Parathyroid adenoma (tissue), 2 donors: ENCODE results near the gene EYA3.

Experiments used
- H2AFZ ChIP-seq: fragments of 300-600 bp; sonication (generic); one replicate; pipeline ENCODE4 v1.7.0; 2017; ENCODE audit warnings: antibody characterized with exemption, mild to moderate bottlenecking
- H3K27ac ChIP-seq: fragments of 300-600 bp; sonication (generic); one replicate; pipeline ENCODE4 v1.7.0; 2017
- H3K27me3 ChIP-seq: fragments of 300-600 bp; sonication (generic); one replicate; pipeline ENCODE4 v1.7.0; 2017; ENCODE audit warnings: low read length; ENCODE audit not compliant: control insufficient read depth, insufficient read depth
- H3K36me3 ChIP-seq: fragments of 300-600 bp; sonication (generic); one replicate; pipeline ENCODE4 v1.7.0; 2017; ENCODE audit warnings: low read length; ENCODE audit not compliant: control insufficient read depth, insufficient read depth
- H3K4me1 ChIP-seq: fragments of 300-600 bp; sonication (generic); one replicate; pipeline ENCODE4 v1.7.0; 2017; ENCODE audit warnings: control low read depth
- H3K4me2 ChIP-seq: fragments of 300-600 bp; sonication (generic); one replicate; pipeline ENCODE4 v1.7.0; 2017; ENCODE audit warnings: low read length
- H3K4me3 ChIP-seq: fragments of 300-600 bp; sonication (generic); one replicate; pipeline ENCODE4 v1.7.0; 2017; ENCODE audit warnings: low read depth, low read length
- H3K79me2 ChIP-seq: fragments of 300-600 bp; sonication (generic); one replicate; pipeline ENCODE4 v1.7.0; 2017; ENCODE audit warnings: control low read depth
- H3K9ac ChIP-seq: fragments of 300-600 bp; sonication (generic); one replicate; pipeline ENCODE4 v1.7.0; 2017; ENCODE audit warnings: mild to moderate bottlenecking
- H3K9me3 ChIP-seq: fragments of 300-600 bp; sonication (generic); one replicate; pipeline ENCODE4 v1.7.0; 2017; ENCODE audit warnings: low read length; ENCODE audit not compliant: control insufficient read depth
- CTCF ChIP-seq: fragments of 300-600 bp; sonication (generic); IDR thresholded peaks from one replicate; pipeline ENCODE4 v1.7.0; 2017; ENCODE audit warnings: antibody characterized with exemption, mild to moderate bottlenecking
- donor health status: primary hyperparathyroidism.

Gene EYA3

DNA sequence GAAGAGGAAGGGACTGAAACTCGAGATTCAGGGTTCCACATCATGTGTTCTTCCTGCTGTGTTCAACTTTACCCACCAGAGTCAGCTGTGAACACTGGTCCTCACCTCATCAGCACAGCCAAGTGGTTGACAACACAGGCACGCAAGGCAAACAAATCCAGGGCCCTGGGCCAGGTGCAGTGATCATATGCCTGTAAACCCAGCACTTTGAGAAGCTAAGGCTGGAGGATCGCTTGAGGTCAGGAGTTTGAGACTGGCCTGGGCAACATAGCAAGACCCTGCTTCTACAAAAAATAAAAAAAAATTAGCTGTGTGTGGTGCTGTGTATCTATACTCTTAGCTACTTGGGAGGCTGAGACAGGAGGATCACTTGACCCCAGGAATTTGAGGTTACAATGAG lies 137.0 kb downstream of the EYA3 start:
- Histone ChIP-seq H3K9me3 (no peaks in the 10 kb centered on the region), H3K36me3 (no peaks in the 10 kb centered on the region), H3K27me3 (no peaks in the 10 kb centered on the region), H3K27ac (no peak overlapping the region), H3K9ac (no peak overlapping the region), H3K4me1 (no peaks in the 10 kb centered on the region), H2AFZ (no peak overlapping the region), H3K79me2 (no peaks in the 10 kb centered on the region), H3K4me2 (no peak overlapping the region), H3K4me3 (no peak overlapping the region)
- no peak for TF ChIP-seq CTCF

DNA sequence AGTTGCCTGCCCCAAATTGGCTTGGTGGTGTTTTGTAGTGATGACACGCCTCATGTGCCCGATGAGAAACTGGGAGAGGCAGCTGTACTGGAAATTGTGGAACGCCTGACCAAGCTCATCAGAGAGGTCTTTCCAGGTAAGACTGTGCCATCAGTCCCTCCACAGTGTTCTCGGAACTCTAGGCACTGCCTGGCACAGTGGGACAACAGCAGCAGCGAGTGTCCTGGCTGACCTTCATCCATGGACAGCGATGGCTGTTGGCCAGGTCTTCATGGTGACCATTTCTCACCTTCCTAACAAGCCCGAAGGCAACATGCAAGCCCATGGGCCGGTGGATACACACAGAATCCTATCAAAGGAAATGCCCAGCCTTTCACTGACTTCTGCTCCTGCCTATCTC lies 139.4 kb downstream of the EYA3 start:
- Histone ChIP-seq H3K4me3 (no peak overlapping the region), H3K9me3 (no peaks in the 10 kb centered on the region), H3K79me2 (no peaks in the 10 kb centered on the region), H3K4me2 (no peak overlapping the region), H3K27me3 (no peaks in the 10 kb centered on the region), H3K27ac (no peak overlapping the region), H3K9ac (no peak overlapping the region), H3K36me3 (no peaks in the 10 kb centered on the region), H2AFZ (no peak overlapping the region), H3K4me1 (no peaks in the 10 kb centered on the region)
- no peak for TF ChIP-seq CTCF

DNA sequence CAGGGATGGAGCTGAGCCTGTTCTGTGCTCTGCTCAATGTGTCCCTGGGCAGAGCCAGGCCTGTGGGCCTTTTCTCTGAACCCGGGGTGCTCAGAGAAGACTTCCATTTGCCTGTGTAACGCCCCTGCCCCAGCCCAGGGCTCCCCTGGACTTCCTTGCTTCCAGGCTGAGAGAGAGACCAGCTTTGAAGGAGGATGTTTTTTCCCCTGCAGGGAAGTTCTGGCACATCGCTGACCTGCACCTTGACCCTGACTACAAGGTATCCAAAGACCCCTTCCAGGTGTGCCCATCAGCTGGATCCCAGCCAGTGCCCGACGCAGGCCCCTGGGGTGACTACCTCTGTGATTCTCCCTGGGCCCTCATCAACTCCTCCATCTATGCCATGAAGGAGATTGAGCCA lies 143.4 kb downstream of the EYA3 start:
- Histone ChIP-seq H2AFZ (no peak overlapping the region), H3K4me3 (no peak overlapping the region), H3K9me3 (no peaks in the 10 kb centered on the region), H3K79me2 (no peaks in the 10 kb centered on the region), H3K4me1 (no peaks in the 10 kb centered on the region), H3K9ac (no peak overlapping the region), H3K27ac (no peak overlapping the region), H3K36me3 (no peaks in the 10 kb centered on the region), H3K27me3 (no peaks in the 10 kb centered on the region), H3K4me2 (no peak overlapping the region)
- no peak for TF ChIP-seq CTCF

DNA sequence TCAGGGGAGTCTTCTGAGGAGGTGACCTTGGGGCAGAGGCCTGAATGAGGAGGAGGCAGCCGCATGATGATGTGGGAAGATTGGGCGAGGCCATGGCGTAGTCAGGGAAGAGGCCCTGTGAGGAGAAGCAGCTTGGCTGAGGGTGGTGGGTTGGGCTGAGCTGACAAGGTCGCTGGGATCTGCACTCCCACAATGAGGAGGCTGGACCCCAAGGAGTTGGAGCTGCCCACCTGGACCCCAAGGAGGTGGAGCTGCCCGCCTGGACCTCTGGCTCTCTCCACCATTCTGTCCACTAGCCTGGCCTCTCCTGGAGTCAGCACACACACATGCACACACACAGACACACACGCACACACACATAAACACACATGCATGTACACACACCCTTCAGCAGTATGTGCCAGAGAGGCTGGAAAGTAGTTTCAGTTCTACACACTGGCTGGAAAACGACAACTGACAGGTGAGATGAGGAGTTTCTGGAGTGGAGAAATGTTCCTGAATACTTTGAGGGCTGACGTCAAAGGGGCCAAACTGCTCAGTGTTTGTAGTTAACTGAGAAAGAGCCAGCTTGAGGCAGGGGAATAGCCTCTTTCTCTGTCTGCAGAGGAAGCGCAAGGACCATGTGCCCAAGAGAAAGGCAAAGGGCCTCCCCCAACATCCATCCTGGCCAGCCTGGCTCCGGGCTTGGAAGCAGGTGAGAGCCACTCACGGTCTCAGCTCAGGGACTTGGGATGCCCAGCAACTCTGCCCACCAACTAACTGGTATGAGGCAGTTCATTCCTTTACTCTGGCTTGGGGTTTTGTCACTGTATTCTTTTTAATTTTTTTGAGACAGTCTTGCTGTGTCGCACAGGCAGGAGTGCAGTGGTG lies 146.5 kb downstream of the EYA3 start:
- Histone ChIP-seq H3K27me3 (no peaks in the 10 kb centered on the region), H3K79me2 (no peaks in the 10 kb centered on the region), H3K27ac (no peak overlapping the region), H2AFZ (no peak overlapping the region), H3K9me3 (no peaks in the 10 kb centered on the region), H3K9ac (no peak overlapping the region), H3K4me1 (no peaks in the 10 kb centered on the region), H3K36me3 (no peaks in the 10 kb centered on the region), H3K4me3 (no peak overlapping the region), H3K4me2 (no peak overlapping the region)
- TF ChIP-seq CTCF = no peak
